ENCODE measurements around the gene FBXL17.
A peak's percentile ranks its signal among the peaks of the same experiment; 100 is the strongest.
"Not testable (repeated sequence)": the region's sequence is repeated elsewhere in the genome, so short reads cannot be mapped to it uniquely, and the experiment has no call there.

The FBXL17 gene

GRCh38 chr5:108238936-108239887 is 142.7 kb downstream of the FBXL17 start:
- peak in 1 of 3 experiments; percentile 0 for DNase-seq

GRCh38 chr5:108238461-108238860 is 143.4 kb downstream of the FBXL17 start:
- no peak for DNase-seq

- DNase-seq, result peak in 1 of 3 experiments; percentile 23
These were observed 148.2 kb downstream of the FBXL17 start for GRCh38 chr5:108233617-108234155.

DNA sequence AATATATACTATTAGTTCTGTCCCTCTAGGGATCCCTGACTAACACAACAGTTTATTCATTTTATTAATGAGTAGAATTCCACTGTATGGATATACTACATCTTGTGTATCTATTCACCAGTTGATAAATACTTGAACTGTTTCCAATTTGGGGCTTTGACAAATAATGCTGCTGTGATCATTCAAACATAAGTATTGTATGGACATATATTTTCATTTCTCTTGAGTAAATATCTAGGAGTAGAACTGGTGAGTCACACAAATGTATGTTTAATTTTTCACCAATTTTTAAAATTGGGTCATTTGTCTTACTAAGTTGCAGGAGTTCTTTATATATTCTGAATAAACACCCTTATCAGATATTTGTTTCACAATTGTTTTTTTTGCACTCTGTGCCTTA is 149.1 kb downstream of the FBXL17 start:
- no peak for DNase-seq

GRCh38 chr5:108222011-108222410 is 159.9 kb downstream of the FBXL17 start:
- no peak for DNase-seq

DNA sequence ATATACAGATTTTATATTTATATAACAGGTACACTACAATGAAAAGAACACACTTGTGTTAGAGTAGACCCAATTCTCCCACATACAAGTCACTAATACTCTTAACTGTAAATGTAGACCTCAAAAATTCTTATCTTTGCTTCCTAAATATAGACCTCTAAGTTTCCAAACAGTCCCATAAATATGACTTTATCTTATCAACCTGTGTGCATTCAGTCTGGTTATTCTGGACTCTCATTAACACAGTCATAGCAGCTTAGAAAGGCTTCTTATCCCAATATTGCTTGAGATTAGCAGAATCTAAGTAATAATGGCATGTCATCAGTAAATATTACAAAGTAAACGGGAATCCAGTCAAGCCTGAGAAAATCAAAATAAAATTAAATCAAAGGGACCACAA is 161.1 kb downstream of the FBXL17 start:
- no peak for DNase-seq

- DNase-seq, result no peak
These were observed 165.0 kb downstream of the FBXL17 start for GRCh38 chr5:108216890-108217289.

GRCh38 chr5:108214857-108215256 is 167.0 kb downstream of the FBXL17 start:
- no peak for DNase-seq

GRCh38 chr5:108212775-108213346 is 169.0 kb downstream of the FBXL17 start:
- DNase-seq, result peak; percentile 3 to 68 (median 14)

- DNase-seq, result no peak
These were observed 175.2 kb downstream of the FBXL17 start for GRCh38 chr5:108206707-108207106.

DNA sequence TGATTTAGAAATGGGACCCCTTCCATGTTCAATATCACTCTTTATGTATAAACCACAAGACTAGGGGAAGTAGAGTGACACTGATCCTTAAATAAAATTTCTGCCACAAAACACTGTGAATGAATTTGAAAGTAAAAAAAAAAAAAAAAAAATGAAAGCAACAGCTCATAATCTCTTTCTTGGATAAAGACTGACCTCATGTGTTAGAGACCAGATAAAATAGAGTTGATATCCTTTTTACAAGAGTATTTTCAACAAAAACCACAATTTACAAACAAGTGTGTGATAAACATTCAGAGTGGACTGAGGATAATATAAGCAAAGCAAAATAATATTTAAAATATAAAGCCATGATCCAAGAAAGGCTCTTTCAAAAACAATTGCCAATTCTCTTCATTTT is 180.2 kb downstream of the FBXL17 start:
- no peak for DNase-seq

DNA sequence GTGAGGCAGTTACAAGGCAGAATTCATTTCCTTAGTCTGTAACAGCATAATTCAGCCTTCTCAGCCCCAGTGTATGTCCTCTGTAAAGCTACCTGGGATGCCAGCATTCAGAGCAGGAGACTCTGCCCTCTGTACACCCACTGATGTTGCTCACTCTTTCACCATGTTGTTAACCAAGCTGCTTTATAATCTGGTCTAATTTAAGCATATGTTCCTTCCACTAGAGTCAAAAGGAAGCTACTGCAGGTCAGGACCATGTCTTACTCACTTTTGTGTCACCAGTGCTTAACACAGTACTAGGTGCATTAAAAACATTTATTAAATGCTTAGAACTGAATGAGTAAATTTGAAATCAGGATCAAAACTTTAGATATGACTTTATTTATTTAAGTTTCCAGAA is 185.6 kb downstream of the FBXL17 start:
- peak in 1 of 3 experiments; percentile 11 for DNase-seq

GRCh38 chr5:108193021-108193795 is 188.7 kb downstream of the FBXL17 start:
- no peak for DNase-seq

GRCh38 chr5:108184940-108185339 is 197.0 kb downstream of the FBXL17 start:
- DNase-seq, result no peak

DNA sequence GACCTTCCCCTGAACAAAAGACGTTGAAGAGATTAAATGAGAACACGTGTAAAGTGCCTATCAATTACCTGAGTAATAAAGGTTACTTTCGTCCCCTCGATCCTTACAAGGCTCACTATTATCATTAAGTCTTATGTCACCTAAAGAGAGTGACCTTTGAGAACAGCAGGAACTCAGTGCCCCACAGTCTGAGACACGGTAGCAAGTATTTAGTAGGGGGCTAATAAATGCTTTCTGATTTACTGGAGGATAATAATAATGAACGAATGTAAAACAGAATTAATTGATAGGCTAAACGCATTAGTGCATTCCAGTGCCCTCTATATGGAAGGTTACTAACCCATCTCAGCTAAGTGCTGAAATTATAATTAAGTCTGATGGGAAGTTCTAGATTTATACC is 199.9 kb downstream of the FBXL17 start:
- DNase-seq, result no peak

- peak in 2 of 3 experiments; percentile 3 to 31 for DNase-seq
These were observed 207.6 kb downstream of the FBXL17 start for GRCh38 chr5:108174286-108174685.

- no peak for DNase-seq
These were observed 210.1 kb downstream of the FBXL17 start for GRCh38 chr5:108171759-108172158.

GRCh38 chr5:108168915-108169314 is 213.0 kb downstream of the FBXL17 start:
- peak in 2 of 3 experiments; percentile 7 to 59 for DNase-seq

- no peak for DNase-seq
These were observed 214.7 kb downstream of the FBXL17 start for GRCh38 chr5:108167174-108167573.

- no peak for DNase-seq
These were observed 217.3 kb downstream of the FBXL17 start for GRCh38 chr5:108164574-108164973.

DNA sequence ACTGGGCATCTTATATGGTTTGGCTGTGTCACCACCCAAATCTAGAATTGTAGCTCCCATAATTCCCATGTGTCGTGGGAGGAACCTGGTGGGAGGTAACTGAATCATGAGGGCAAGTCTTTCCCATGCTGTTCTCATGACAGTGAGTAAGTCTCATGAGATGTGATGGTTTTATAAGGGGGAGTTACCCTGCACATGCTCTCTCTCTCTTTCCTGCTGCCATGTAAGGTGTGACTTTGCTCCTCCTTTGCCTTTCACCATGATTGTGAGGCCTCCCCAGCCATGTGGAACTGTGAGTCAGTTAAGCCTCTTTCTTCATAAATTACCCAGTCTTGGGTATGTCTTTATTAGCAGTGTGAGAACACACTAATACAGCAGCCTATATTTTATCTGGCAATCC is 229.0 kb downstream of the FBXL17 start:
- DNase-seq, result not testable (repeated sequence)

DNA sequence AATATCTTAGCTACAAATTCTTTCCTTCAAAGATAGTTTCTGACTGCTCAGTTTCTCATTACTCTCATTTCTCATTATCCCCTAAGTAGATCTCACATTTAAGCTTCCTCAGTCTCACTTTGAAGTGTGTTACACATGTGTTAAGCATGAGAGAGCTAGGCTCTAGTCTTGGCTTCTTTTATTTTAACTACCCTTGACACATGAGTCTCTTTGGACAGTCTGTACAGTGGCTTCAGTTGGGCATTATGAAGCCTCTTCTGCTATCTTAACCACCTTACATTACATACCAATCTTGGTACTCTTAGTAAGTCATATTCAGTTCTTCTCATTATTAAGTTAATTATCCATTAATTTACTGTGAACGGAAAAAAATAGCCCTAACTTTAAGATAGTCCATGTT is 232.5 kb downstream of the FBXL17 start:
- DNase-seq, result peak in 1 of 3 experiments; percentile 54

- DNase-seq, result peak in 1 of 3 experiments; percentile 80
These were observed 233.2 kb downstream of the FBXL17 start for GRCh38 chr5:108148715-108149139.

Measured in NCI-H1417 (cell line).